Neural progenitor cell (in vitro differentiated cells): ENCODE measurements around the gene NFATC4.

ENCODE experiments used
- EZH2 ChIP-seq: fragments of 200-600 bp; sonication (generic); IDR thresholded peaks from 2 replicates; pipeline ENCODE4 v1.6.1; 2017; ENCODE audit warnings: antibody characterized with exemption, mild to moderate bottlenecking, moderate library complexity
- TF ChIP-seq, protein P1 (sequence below): fragments of 200-600 bp; sonication (generic); IDR thresholded peaks from 2 replicates; pipeline ENCODE4 v1.5.1; 2017; ENCODE audit warnings: antibody characterized with exemption, mild to moderate bottlenecking

DNA sequence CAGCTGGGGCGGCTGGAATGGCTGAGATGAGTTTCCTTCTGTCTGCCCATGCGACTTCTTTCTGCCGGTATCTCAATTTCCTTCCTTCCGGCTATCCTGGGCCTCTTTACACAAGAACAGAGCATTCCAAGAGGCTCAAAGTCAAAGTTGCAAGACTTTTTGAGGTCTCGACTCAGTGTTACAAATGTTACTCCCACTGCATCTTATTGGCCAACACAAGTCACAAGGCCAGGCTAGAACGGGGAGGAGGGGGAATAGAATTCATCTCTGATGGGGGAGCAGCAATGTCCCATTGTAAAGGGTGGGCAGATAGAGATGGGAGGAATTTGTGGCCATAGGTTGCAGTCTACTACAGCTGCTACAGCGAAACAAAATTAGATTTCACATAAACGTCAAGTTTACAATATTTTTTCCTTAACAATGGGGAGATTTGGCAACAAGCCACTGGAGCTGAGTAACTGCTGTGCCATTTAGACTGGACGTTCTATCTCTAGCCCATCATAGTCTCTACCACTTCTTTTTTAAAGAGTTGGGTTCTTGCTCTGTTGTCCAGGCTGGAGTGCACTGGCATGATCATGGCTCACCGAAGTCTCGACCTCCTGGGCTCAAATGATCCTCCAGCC is 21.4 kb downstream of the NFATC4 start:
- TF ChIP-seq, protein P1, sequence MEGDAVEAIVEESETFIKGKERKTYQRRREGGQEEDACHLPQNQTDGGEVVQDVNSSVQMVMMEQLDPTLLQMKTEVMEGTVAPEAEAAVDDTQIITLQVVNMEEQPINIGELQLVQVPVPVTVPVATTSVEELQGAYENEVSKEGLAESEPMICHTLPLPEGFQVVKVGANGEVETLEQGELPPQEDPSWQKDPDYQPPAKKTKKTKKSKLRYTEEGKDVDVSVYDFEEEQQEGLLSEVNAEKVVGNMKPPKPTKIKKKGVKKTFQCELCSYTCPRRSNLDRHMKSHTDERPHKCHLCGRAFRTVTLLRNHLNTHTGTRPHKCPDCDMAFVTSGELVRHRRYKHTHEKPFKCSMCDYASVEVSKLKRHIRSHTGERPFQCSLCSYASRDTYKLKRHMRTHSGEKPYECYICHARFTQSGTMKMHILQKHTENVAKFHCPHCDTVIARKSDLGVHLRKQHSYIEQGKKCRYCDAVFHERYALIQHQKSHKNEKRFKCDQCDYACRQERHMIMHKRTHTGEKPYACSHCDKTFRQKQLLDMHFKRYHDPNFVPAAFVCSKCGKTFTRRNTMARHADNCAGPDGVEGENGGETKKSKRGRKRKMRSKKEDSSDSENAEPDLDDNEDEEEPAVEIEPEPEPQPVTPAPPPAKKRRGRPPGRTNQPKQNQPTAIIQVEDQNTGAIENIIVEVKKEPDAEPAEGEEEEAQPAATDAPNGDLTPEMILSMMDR = no peak
- TF ChIP-seq EZH2 = no peak
